HepG2 (cell line): Measurements from ENCODE around the gene CD37. TPM values are rescaled to one million over a fixed set of nuclear protein-coding genes. Genes with fewer than 3 reads are reported as not detected.

Source experiments
- CREM ChIP-seq, 2 experiments: sonication (generic) in 1 of 2; formaldehyde crosslinking in 1 of 2; IDR thresholded peaks; 2 replicates each; pipeline versions ENCODE4 v1.4.0 to v1.6.1; 2016 to 2020; ENCODE audit warnings: antibody characterized with exemption in 1 of 2, mild to moderate bottlenecking in 1 of 2, missing genetic modification reagents in 1 of 2
- FOXK1 ChIP-seq: sonication (generic); formaldehyde crosslinking; IDR thresholded peaks from 2 replicates; pipeline ENCODE4 v1.4.0; 2020; ENCODE audit warnings: low read depth, missing genetic modification reagents, borderline replicate concordance
- FOXO1 ChIP-seq: sonication (generic); formaldehyde crosslinking; IDR thresholded peaks from 2 replicates; pipeline ENCODE4 v1.4.0; 2020; ENCODE audit warnings: missing genetic modification reagents
- KDM2A ChIP-seq: sonication (generic); formaldehyde crosslinking; IDR thresholded peaks from 2 replicates; pipeline ENCODE4 v1.4.0; 2020; ENCODE audit warnings: low read depth, missing genetic modification reagents, borderline replicate concordance
- SAP130 ChIP-seq: IDR thresholded peaks from 2 replicates; pipeline ENCODE4 v1.6.1; 2016; ENCODE audit warnings: low read depth
- SP1 ChIP-seq, 2 experiments: fragments of 450-650 bp in 1 of 2; sonication (generic) in 1 of 2; formaldehyde crosslinking in 1 of 2; IDR thresholded peaks; 2 replicates each; pipeline versions ENCODE4 v1.4.0 to v1.6.1; 2016 to 2020; ENCODE audit warnings: missing genetic modification reagents in 1 of 2
- SP5 ChIP-seq: IDR thresholded peaks from 2 replicates; pipeline ENCODE4 v1.6.1; 2016; ENCODE audit warnings: low read depth, borderline replicate concordance
- ZNF350 ChIP-seq: sonication (generic); formaldehyde crosslinking; IDR thresholded peaks from 2 replicates; pipeline ENCODE4 v1.4.0; 2020; ENCODE audit warnings: mild to moderate bottlenecking, low read depth, missing genetic modification reagents, borderline replicate concordance
- polyA plus RNA-seq, 8 experiments: library from polyadenylated mRNA; depleted of rRNA in 3 of 8; stranded (reverse) in 7 of 8; unstranded in 1 of 8; fragments of >200 nt; fragmentation: Illumina TruSeq in 4 of 8; extraction: Trizol in 4 of 8; gene quantifications; 2 replicates each; pipeline versions ENCODE4 v1.2.1 to v1.2.3, GENCODE V29; 2011 to 2016; ENCODE audit warnings: low read depth in 4 of 8, missing spikeins in 1 of 8, mixed read lengths in 1 of 8; ENCODE audit not compliant: insufficient read depth in 1 of 8
- total RNA-seq, 5 experiments: library from RNA; depleted of rRNA; stranded (reverse); fragments of >200 nt; fragmentation: Illumina TruSeq; extraction: Trizol; gene quantifications; 2 replicates each; pipeline ENCODE4 v1.2.3, GENCODE V29; 2016; ENCODE audit warnings: low read depth in 1 of 5
- TF ChIP-seq, protein P1 (sequence below): sonication (generic); formaldehyde crosslinking; IDR thresholded peaks from 2 replicates; pipeline ENCODE4 v1.4.0; 2020; ENCODE audit warnings: missing genetic modification reagents, low read depth, mild to moderate bottlenecking, borderline replicate concordance
- TF ChIP-seq, protein P2 (sequence below): sonication (generic); formaldehyde crosslinking; conservative IDR thresholded peaks from 2 replicates; pipeline ENCODE4 v1.4.0; 2020; ENCODE audit warnings: mild to moderate bottlenecking, missing genetic modification reagents, moderate library complexity
- TF ChIP-seq, protein P3 (sequence below): fragments of 450-650 bp; IDR thresholded peaks from 2 replicates; pipeline ENCODE4 v1.6.1; 2016
- TF ChIP-seq, protein P4 (sequence below): sonication (generic); formaldehyde crosslinking; IDR thresholded peaks from 2 replicates; pipeline ENCODE4 v1.9.0; 2021; ENCODE audit warnings: missing genetic modification reagents, mild to moderate bottlenecking, borderline replicate concordance
- TF ChIP-seq, protein P5 (sequence below): IDR thresholded peaks from 2 replicates; pipeline ENCODE4 v1.6.1; 2012; ENCODE audit warnings: inconsistent platforms
- TF ChIP-seq, protein P6 (sequence below): sonication (generic); formaldehyde crosslinking; IDR thresholded peaks from 2 replicates; pipeline ENCODE4 v1.9.0; 2022; ENCODE audit warnings: missing genetic modification reagents, mild to moderate bottlenecking, borderline replicate concordance
- TF ChIP-seq, protein P7 (sequence below): IDR thresholded peaks from 2 replicates; pipeline ENCODE4 v1.6.1; 2016

Gene CD37
- total and polyA plus RNA-seq, 2 of the 13 experiments (the other 11 are each of a cell fraction or from before 2014, with no cell fraction given) = not detected

DNA sequence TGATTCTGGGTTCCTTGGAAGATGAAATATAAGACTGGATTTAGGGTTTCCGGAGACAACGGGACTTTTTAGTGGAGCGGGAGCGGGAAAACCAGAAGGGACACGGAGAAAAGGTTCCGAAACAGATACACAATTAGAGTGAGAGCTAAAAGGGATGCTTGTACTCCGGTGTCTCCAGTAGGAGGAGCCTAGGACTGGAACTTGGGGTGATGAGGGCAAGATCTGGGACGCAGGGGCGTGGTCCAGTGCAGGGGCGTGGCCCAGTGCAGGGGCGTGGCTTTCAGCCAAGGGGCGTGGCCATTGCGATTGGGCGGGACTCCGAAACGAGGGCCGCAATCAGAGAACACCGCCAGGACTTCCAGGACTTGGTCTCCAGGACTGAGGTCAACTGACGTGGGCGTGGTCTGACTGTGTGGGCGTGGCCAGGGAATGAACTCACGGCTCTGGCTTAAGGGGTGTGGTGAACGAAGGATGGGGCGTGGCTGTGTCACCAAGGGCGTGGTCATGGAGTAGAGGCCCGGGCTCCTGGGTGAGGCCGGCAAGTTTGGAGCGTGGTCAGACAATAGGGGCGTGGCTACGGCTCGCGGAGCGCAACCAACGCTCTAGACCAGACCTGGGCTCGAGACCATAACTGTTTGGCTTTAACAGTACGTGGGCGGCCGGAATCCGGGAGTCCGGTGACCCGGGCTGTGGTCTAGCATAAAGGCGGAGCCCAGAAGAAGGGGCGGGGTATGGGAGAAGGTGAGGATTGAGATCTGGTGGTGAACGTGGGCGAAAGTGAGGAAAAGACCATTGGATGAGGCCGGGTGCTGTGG is 28.3 kb downstream of the CD37 start, which contains the start of gene DKKL1 (continued):
- TF ChIP-seq CREM (IDR thresholded peaks at IDR 0.05) = peak; percentile 36; the same call in 1 of the 2 replicates
- no peak for TF ChIP-seq CREM (CRISPR knock-in tag; IDR thresholded peaks at IDR 0.05)
- peak; percentile 51; the same call in 1 of the 2 replicates for TF ChIP-seq ZNF350 (CRISPR knock-in tag)
- TF ChIP-seq, protein P1, sequence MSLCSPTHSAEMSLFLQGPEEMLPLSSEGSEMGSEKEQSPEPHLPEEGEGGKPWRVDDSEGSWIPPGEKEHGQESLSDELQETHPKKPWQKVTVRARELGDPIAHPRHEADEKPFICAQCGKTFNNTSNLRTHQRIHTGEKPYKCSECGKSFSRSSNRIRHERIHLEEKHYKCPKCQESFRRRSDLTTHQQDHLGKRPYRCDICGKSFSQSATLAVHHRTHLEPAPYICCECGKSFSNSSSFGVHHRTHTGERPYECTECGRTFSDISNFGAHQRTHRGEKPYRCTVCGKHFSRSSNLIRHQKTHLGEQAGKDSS (CRISPR knock-in tag) = no peak
- TF ChIP-seq SP5 (CRISPR knock-in tag) = peak; percentile 45; the same call in 1 of the 2 replicates
- TF ChIP-seq, protein P2, sequence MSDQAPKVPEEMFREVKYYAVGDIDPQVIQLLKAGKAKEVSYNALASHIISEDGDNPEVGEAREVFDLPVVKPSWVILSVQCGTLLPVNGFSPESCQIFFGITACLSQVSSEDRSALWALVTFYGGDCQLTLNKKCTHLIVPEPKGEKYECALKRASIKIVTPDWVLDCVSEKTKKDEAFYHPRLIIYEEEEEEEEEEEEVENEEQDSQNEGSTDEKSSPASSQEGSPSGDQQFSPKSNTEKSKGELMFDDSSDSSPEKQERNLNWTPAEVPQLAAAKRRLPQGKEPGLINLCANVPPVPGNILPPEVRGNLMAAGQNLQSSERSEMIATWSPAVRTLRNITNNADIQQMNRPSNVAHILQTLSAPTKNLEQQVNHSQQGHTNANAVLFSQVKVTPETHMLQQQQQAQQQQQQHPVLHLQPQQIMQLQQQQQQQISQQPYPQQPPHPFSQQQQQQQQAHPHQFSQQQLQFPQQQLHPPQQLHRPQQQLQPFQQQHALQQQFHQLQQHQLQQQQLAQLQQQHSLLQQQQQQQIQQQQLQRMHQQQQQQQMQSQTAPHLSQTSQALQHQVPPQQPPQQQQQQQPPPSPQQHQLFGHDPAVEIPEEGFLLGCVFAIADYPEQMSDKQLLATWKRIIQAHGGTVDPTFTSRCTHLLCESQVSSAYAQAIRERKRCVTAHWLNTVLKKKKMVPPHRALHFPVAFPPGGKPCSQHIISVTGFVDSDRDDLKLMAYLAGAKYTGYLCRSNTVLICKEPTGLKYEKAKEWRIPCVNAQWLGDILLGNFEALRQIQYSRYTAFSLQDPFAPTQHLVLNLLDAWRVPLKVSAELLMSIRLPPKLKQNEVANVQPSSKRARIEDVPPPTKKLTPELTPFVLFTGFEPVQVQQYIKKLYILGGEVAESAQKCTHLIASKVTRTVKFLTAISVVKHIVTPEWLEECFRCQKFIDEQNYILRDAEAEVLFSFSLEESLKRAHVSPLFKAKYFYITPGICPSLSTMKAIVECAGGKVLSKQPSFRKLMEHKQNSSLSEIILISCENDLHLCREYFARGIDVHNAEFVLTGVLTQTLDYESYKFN = peak; percentile 35; the same call in 1 of the 2 replicates
- TF ChIP-seq, protein P3, sequence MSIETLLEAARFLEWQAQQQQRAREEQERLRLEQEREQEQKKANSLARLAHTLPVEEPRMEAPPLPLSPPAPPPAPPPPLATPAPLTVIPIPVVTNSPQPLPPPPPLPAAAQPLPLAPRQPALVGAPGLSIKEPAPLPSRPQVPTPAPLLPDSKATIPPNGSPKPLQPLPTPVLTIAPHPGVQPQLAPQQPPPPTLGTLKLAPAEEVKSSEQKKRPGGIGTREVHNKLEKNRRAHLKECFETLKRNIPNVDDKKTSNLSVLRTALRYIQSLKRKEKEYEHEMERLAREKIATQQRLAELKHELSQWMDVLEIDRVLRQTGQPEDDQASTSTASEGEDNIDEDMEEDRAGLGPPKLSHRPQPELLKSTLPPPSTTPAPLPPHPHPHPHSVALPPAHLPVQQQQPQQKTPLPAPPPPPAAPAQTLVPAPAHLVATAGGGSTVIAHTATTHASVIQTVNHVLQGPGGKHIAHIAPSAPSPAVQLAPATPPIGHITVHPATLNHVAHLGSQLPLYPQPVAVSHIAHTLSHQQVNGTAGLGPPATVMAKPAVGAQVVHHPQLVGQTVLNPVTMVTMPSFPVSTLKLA = peak; percentile 60; the same call in 1 of the 2 replicates
- TF ChIP-seq SAP130 (CRISPR knock-in tag) = peak; percentile 70
- TF ChIP-seq FOXK1 (CRISPR knock-in tag) = peak; percentile 52; the same call in 1 of the 2 replicates
- peak; percentile 66; the same call in 1 of the 2 replicates for TF ChIP-seq SP1 (IDR thresholded peaks at IDR 0.05)
- TF ChIP-seq SP1 (CRISPR knock-in tag; IDR thresholded peaks at IDR 0.05) = peak; percentile 93
- TF ChIP-seq, protein P4, sequence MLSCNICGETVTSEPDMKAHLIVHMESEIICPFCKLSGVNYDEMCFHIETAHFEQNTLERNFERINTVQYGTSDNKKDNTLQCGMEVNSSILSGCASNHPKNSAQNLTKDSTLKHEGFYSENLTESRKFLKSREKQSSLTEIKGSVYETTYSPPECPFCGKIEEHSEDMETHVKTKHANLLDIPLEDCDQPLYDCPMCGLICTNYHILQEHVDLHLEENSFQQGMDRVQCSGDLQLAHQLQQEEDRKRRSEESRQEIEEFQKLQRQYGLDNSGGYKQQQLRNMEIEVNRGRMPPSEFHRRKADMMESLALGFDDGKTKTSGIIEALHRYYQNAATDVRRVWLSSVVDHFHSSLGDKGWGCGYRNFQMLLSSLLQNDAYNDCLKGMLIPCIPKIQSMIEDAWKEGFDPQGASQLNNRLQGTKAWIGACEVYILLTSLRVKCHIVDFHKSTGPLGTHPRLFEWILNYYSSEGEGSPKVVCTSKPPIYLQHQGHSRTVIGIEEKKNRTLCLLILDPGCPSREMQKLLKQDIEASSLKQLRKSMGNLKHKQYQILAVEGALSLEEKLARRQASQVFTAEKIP (CRISPR knock-in tag) = no peak
- TF ChIP-seq, protein P5, sequence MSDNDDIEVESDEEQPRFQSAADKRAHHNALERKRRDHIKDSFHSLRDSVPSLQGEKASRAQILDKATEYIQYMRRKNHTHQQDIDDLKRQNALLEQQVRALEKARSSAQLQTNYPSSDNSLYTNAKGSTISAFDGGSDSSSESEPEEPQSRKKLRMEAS = peak; percentile 33; the same call in 1 of the 2 replicates
- peak; percentile 19; the same call in 1 of the 2 replicates for TF ChIP-seq FOXO1
- peak; percentile 56; the same call in 1 of the 2 replicates for TF ChIP-seq KDM2A (CRISPR knock-in tag)
- TF ChIP-seq, protein P6, sequence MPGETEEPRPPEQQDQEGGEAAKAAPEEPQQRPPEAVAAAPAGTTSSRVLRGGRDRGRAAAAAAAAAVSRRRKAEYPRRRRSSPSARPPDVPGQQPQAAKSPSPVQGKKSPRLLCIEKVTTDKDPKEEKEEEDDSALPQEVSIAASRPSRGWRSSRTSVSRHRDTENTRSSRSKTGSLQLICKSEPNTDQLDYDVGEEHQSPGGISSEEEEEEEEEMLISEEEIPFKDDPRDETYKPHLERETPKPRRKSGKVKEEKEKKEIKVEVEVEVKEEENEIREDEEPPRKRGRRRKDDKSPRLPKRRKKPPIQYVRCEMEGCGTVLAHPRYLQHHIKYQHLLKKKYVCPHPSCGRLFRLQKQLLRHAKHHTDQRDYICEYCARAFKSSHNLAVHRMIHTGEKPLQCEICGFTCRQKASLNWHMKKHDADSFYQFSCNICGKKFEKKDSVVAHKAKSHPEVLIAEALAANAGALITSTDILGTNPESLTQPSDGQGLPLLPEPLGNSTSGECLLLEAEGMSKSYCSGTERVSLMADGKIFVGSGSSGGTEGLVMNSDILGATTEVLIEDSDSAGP = peak; percentile 49; the same call in 1 of the 2 replicates
- TF ChIP-seq, protein P7, sequence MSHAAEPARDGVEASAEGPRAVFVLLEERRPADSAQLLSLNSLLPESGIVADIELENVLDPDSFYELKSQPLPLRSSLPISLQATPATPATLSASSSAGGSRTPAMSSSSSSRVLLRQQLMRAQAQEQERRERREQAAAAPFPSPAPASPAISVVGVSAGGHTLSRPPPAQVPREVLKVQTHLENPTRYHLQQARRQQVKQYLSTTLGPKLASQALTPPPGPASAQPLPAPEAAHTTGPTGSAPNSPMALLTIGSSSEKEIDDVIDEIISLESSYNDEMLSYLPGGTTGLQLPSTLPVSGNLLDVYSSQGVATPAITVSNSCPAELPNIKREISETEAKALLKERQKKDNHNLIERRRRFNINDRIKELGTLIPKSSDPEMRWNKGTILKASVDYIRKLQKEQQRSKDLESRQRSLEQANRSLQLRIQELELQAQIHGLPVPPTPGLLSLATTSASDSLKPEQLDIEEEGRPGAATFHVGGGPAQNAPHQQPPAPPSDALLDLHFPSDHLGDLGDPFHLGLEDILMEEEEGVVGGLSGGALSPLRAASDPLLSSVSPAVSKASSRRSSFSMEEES (CRISPR knock-in tag) = no peak
